WTC11 (cell line): ENCODE data around the gene GSTM4. TPM values are rescaled to one million over a fixed set of nuclear protein-coding genes. Genes with fewer than 3 reads are reported as not detected.

ENCODE experiments used
- ATAC-seq: fragments of 200-7000 bp; cut with Tn5 transposase; 2 replicates; pipeline ENCODE4 v1.10.0; 2021; ENCODE audit warnings: mild to moderate bottlenecking, moderate library complexity
- CTCF ChIA-PET: fragments of 300-600 bp; sonication (Branson Sonifier 250); formaldehyde crosslinking; loops from one replicate; lab custom pipeline; 2021; ENCODE audit warnings: antibody characterized with exemption; lab: Charles Lee
- POLR2A ChIA-PET: fragments of 350-600 bp; sonication (Branson Sonifier 250); formaldehyde crosslinking; loops from one replicate; lab custom pipeline; 2021; ENCODE audit warnings: antibody characterized with exemption; lab: Charles Lee
- DNase-seq: peaks from one replicate; pipeline ENCODE4 v3.0.0; 2021; ENCODE audit warnings: low spot score
- H3K27ac Mint-ChIP-seq: 2 replicates; pipeline ENCODE4 v1.8.0; 2021; ENCODE audit warnings: mixed read lengths
- H3K27me3 Mint-ChIP-seq: 2 replicates; pipeline ENCODE4 v1.8.0; 2021; ENCODE audit warnings: low read depth, mild to moderate bottlenecking, moderate library complexity, mixed read lengths
- H3K36me3 Mint-ChIP-seq: 2 replicates; pipeline ENCODE4 v1.8.0; 2021; ENCODE audit warnings: mixed read lengths
- H3K4me1 Mint-ChIP-seq: 2 replicates; pipeline ENCODE4 v1.8.0; 2022; ENCODE audit warnings: mixed read lengths
- H3K4me3 Mint-ChIP-seq: 2 replicates; pipeline ENCODE4 v1.8.0; 2021; ENCODE audit warnings: mild to moderate bottlenecking, moderate library complexity, mixed read lengths
- H3K9me3 Mint-ChIP-seq: 2 replicates; pipeline ENCODE4 v1.8.0; 2021; ENCODE audit warnings: mixed read lengths
- ATF1 ChIP-seq: sonication (generic); formaldehyde crosslinking; IDR thresholded peaks from 2 replicates; pipeline ENCODE4 v1.8.1; 2023; ENCODE audit warnings: mild to moderate bottlenecking, moderate library complexity, missing genetic modification reagents
- CTCF ChIP-seq: fragments of 200-600 bp; IDR thresholded peaks from 2 replicates; pipeline ENCODE4 v1.8.0; 2022; ENCODE audit warnings: antibody characterized with exemption
- ETV6 ChIP-seq: sonication (generic); formaldehyde crosslinking; IDR thresholded peaks from 2 replicates; pipeline ENCODE4 v1.8.1; 2022; ENCODE audit warnings: mild to moderate bottlenecking, missing genetic modification reagents
- FOXK1 ChIP-seq: sonication (generic); formaldehyde crosslinking; IDR thresholded peaks from 2 replicates; pipeline ENCODE4 v1.8.0; 2022; ENCODE audit warnings: mild to moderate bottlenecking, moderate library complexity, missing genetic modification reagents
- FOXP1 ChIP-seq: sonication (generic); formaldehyde crosslinking; IDR thresholded peaks from 2 replicates; pipeline ENCODE4 v1.8.0; 2022; ENCODE audit warnings: missing genetic modification reagents, mild to moderate bottlenecking, moderate library complexity, borderline replicate concordance
- FOXP4 ChIP-seq: sonication (generic); formaldehyde crosslinking; IDR thresholded peaks from 2 replicates; pipeline ENCODE4 v1.8.0; 2022; ENCODE audit warnings: mild to moderate bottlenecking, missing genetic modification reagents
- IRF1 ChIP-seq: sonication (generic); formaldehyde crosslinking; IDR thresholded peaks from 2 replicates; pipeline ENCODE4 v1.8.0; 2023; ENCODE audit warnings: missing genetic modification reagents
- IRF2 ChIP-seq: sonication (generic); formaldehyde crosslinking; IDR thresholded peaks from 2 replicates; pipeline ENCODE4 v1.8.0; 2022; ENCODE audit warnings: low read depth, missing genetic modification reagents, borderline replicate concordance
- JAZF1 ChIP-seq: fragments of 250-450 bp; sonication (Bioruptor Pico); IDR thresholded peaks from 2 replicates; pipeline ENCODE4 v1.9.0; 2021; ENCODE audit warnings: moderate library complexity, mild to moderate bottlenecking, inconsistent platforms
- NR2C2 ChIP-seq: sonication (generic); formaldehyde crosslinking; IDR thresholded peaks from 2 replicates; pipeline ENCODE4 v1.8.0; 2022; ENCODE audit warnings: mild to moderate bottlenecking, missing genetic modification reagents
- PRRX2 ChIP-seq: fragments of 250-450 bp; sonication (Bioruptor Pico); IDR thresholded peaks from 2 replicates; pipeline ENCODE4 v1.8.0; 2021; ENCODE audit warnings: mild to moderate bottlenecking
- SMAD3 ChIP-seq: sonication (generic); formaldehyde crosslinking; IDR thresholded peaks from 2 replicates; pipeline ENCODE4 v1.8.0; 2022; ENCODE audit warnings: missing genetic modification reagents, mild to moderate bottlenecking, borderline replicate concordance
- SP1 ChIP-seq: sonication (generic); formaldehyde crosslinking; conservative IDR thresholded peaks from 2 replicates; pipeline ENCODE4 v1.8.1; 2022; ENCODE audit warnings: missing genetic modification reagents
- TCF7 ChIP-seq: sonication (generic); formaldehyde crosslinking; IDR thresholded peaks from 2 replicates; pipeline ENCODE4 v1.8.0; 2022; ENCODE audit warnings: mild to moderate bottlenecking, low read depth, missing genetic modification reagents, moderate library complexity
- TEAD1 ChIP-seq: sonication (generic); formaldehyde crosslinking; IDR thresholded peaks from 2 replicates; pipeline ENCODE4 v1.8.0; 2022; ENCODE audit warnings: mild to moderate bottlenecking, missing genetic modification reagents
- ZNF281 ChIP-seq: sonication (generic); formaldehyde crosslinking; IDR thresholded peaks from 2 replicates; pipeline ENCODE4 v1.8.0; 2023; ENCODE audit warnings: mild to moderate bottlenecking, missing genetic modification reagents
- ZNF423 ChIP-seq: fragments of 250-450 bp; sonication (Bioruptor Pico); IDR thresholded peaks from 2 replicates; pipeline ENCODE4 v2.1.2; 2022; ENCODE audit warnings: mild to moderate bottlenecking, moderate library complexity
- ZNF425 ChIP-seq: fragments of 250-450 bp; sonication (Bioruptor Pico); conservative IDR thresholded peaks from 2 replicates; pipeline ENCODE4 v1.9.0; 2021; ENCODE audit warnings: mild to moderate bottlenecking
- ZNF512 ChIP-seq: sonication (generic); formaldehyde crosslinking; IDR thresholded peaks from 2 replicates; pipeline ENCODE4 v1.8.1; 2022; ENCODE audit warnings: missing genetic modification reagents, borderline replicate concordance
- total RNA-seq: library from RNA; stranded (reverse); gene quantifications from 3 replicates; pipeline ENCODE4 v1.2.3, GENCODE V29; 2021

The GSTM4 gene
- total RNA-seq, 1 experiment from 2014 or later, result 16.7 TPM

GRCh38 chr1:109620401-109620791 lies 35.5 kb upstream of the GSTM4 start:
- Mint-ChIP-seq H3K36me3 (no peaks in the 10 kb centered on the region), H3K27me3 (no peaks in the 10 kb centered on the region), H3K4me1 (peaks cover 42% of the 10 kb centered on the region), H3K4me3 (peak overlapping the region; percentile 97), H3K9me3 (no peaks in the 10 kb centered on the region), H3K27ac (peak overlapping the region; percentile 92)
- ATAC-seq (peak; percentile 5), DNase-seq (no peak)
- TF ChIP-seq ZNF281 (CRISPR knock-in tag) (no peak), NR2C2 (no peak), TCF7 (no peak), SMAD3 (CRISPR knock-in tag) (no peak), FOXP4 (CRISPR knock-in tag) (no peak), ZNF512 (no peak), IRF1 (no peak), TEAD1 (0 out of 2 replicates have a peak, but pooled peaks have one; percentile 32)
- POLR2A ChIA-PET, result interaction anchor here (1.0 to 2.6 kb wide), 2 partner anchors 23 to 72 kb away, joined by 3 to 13 read pairs; partner anchors contain the start of gene GNAI3
- CTCF ChIA-PET, result interaction anchor here (0.5 to 2.8 kb wide), 18 partner anchors 10 to 170 kb away, joined by 3 to 44 read pairs (median 4); partner anchors contain the start of genes CYB561D1 and GNAI3

- H3K36me3 Mint-ChIP-seq, result no peaks in the 10 kb centered on the region
- POLR2A ChIA-PET, result interaction anchor here (1.0 to 2.6 kb wide), 2 partner anchors 23 to 72 kb away, joined by 3 to 13 read pairs; partner anchors contain the start of gene GNAI3
- ATAC-seq (peak; percentile 65), DNase-seq (peak; percentile 90)
- TF ChIP-seq ATF1 (CRISPR knock-in tag), result no peak
- TF ChIP-seq FOXP1 (CRISPR knock-in tag), result peak; percentile 44; the same call in 1 of the 2 replicates
- TF ChIP-seq FOXK1 (CRISPR knock-in tag), result 0 out of 2 replicates have a peak, but pooled peaks have one; percentile 43
- 0 out of 2 replicates have a peak, but pooled peaks have one; percentile 34 for TF ChIP-seq ETV6
- CTCF ChIA-PET, result interaction anchor here (0.6 to 2.8 kb wide), 17 partner anchors 9 to 170 kb away, joined by 3 to 44 read pairs (median 4); partner anchors contain the start of genes CYB561D1 and GNAI3
- H3K27ac Mint-ChIP-seq, result peak overlapping the region; percentile 92; the same call in 1 of the 2 replicates
- H3K27me3 Mint-ChIP-seq, result no peaks in the 10 kb centered on the region
- no peaks in the 10 kb centered on the region for H3K9me3 Mint-ChIP-seq
- peak overlapping the region; percentile 97 for H3K4me3 Mint-ChIP-seq
- H3K4me1 Mint-ChIP-seq, result peaks cover 47% of the 10 kb centered on the region
These were observed 35.0 kb upstream of the GSTM4 start for GRCh38 chr1:109620841-109621286.

GRCh38 chr1:109621379-109622136 lies 34.3 kb upstream of the GSTM4 start:
- peak overlapping the region; percentile 97 for H3K4me3 Mint-ChIP-seq
- H3K27me3 Mint-ChIP-seq, result no peaks in the 10 kb centered on the region
- H3K9me3 Mint-ChIP-seq, result no peaks in the 10 kb centered on the region
- H3K36me3 Mint-ChIP-seq, result no peaks in the 10 kb centered on the region
- ChIA-PET CTCF (interaction anchor here (1.0 to 2.8 kb wide), 4 partner anchors 9 to 73 kb away, joined by 8 to 44 read pairs (median 30); partner anchors contain the start of gene GNAI3), POLR2A (interaction anchor here (2.6 kb wide), 1 partner anchor 73 kb away, joined by 13 read pairs; the partner anchor contains the start of gene GNAI3)
- no peak for DNase-seq
- H3K27ac Mint-ChIP-seq, result peak overlapping the region; percentile 79
- ATAC-seq, result no peak
- H3K4me1 Mint-ChIP-seq, result peaks cover 46% of the 10 kb centered on the region
- TF ChIP-seq ZNF425 (CRISPR knock-in tag), result no peak
- TF ChIP-seq TCF7, result no peak
- no peak for TF ChIP-seq PRRX2 (CRISPR knock-in tag)
- TF ChIP-seq SP1 (CRISPR knock-in tag), result no peak
- no peak for TF ChIP-seq JAZF1 (CRISPR knock-in tag)
- TF ChIP-seq ZNF423 (CRISPR knock-in tag), result no peak
- no peak for TF ChIP-seq CTCF
- TF ChIP-seq IRF2 (CRISPR knock-in tag), result no peak
